ENCODE data around the gene TFDP2.
A peak's percentile ranks its signal among the peaks of the same experiment; 100 is the strongest.

Gene TFDP2

GRCh38 chr3:141963301-141963700 lies 186.0 kb downstream of the TFDP2 start:
- no peak for DNase-seq (ENCODE audit: low spot score)

GRCh38 chr3:141960731-141961130 lies 188.6 kb downstream of the TFDP2 start:
- peak; percentile 26 for DNase-seq (ENCODE audit: low spot score)

GRCh38 chr3:141959589-141960554 lies 189.5 kb downstream of the TFDP2 start:
- peak; percentile 60 for DNase-seq (ENCODE audit: low spot score)

GRCh38 chr3:141955175-141955574 lies 194.2 kb downstream of the TFDP2 start:
- peak; percentile 41 for DNase-seq (ENCODE audit: low spot score)

GRCh38 chr3:141952611-141953010 lies 196.7 kb downstream of the TFDP2 start:
- no peak for DNase-seq (ENCODE audit: low spot score)

- no peak for DNase-seq (ENCODE audit: low spot score)
Measured at GRCh38 chr3:141950572-141951493, 198.5 kb downstream of the TFDP2 start.

- no peak for DNase-seq (ENCODE audit: low spot score)
Measured at GRCh38 chr3:141949972-141950371, 199.4 kb downstream of the TFDP2 start.

- DNase-seq (ENCODE audit: low spot score), result no peak
Measured at GRCh38 chr3:141949399-141949798, 199.9 kb downstream of the TFDP2 start.

GRCh38 chr3:141945726-141946485 lies 203.4 kb downstream of the TFDP2 start:
- no peak for DNase-seq (ENCODE audit: low spot score)

GRCh38 chr3:141942006-141942405 lies 207.3 kb downstream of the TFDP2 start:
- no peak for DNase-seq (ENCODE audit: low spot score)

GRCh38 chr3:141941093-141941492 lies 208.3 kb downstream of the TFDP2 start:
- DNase-seq (ENCODE audit: low spot score), result no peak

- DNase-seq (ENCODE audit: low spot score), result peak; percentile 55
Measured at GRCh38 chr3:141940194-141940776, 209.1 kb downstream of the TFDP2 start.

- DNase-seq (ENCODE audit: low spot score), result no peak
Measured at GRCh38 chr3:141939759-141940158, 209.6 kb downstream of the TFDP2 start.

GRCh38 chr3:141938011-141938500 lies 211.3 kb downstream of the TFDP2 start:
- DNase-seq (ENCODE audit: low spot score), result no peak

- DNase-seq (ENCODE audit: low spot score), result no peak
Measured at GRCh38 chr3:141934354-141934753, 215.0 kb downstream of the TFDP2 start.

- no peak for DNase-seq (ENCODE audit: low spot score)
Measured at GRCh38 chr3:141933421-141934300, 215.7 kb downstream of the TFDP2 start.

GRCh38 chr3:141930801-141931200 lies 218.5 kb downstream of the TFDP2 start:
- no peak for DNase-seq (ENCODE audit: low spot score)

- DNase-seq (ENCODE audit: low spot score), result no peak
Measured at GRCh38 chr3:141929341-141929995, 219.9 kb downstream of the TFDP2 start.

- DNase-seq (ENCODE audit: low spot score), result no peak
Measured at GRCh38 chr3:141928631-141929270, 220.6 kb downstream of the TFDP2 start.

Data from hepatic stellate cell (primary cell).